HG03520 (cell line): ENCODE results near the gene RNF183.
"Not testable (repeated sequence)": the region's sequence is repeated elsewhere in the genome, so short reads cannot be mapped to it uniquely, and the experiment has no call there.

Experiments used
- ATAC-seq: cut with Tn5 transposase; IDR thresholded peaks from one replicate; pipeline ENCODE4 v1.9.1; 2021; ENCODE audit warnings: mild to moderate bottlenecking, moderate library complexity; ENCODE audit not compliant: unreplicated experiment

RNF183 gene

DNA sequence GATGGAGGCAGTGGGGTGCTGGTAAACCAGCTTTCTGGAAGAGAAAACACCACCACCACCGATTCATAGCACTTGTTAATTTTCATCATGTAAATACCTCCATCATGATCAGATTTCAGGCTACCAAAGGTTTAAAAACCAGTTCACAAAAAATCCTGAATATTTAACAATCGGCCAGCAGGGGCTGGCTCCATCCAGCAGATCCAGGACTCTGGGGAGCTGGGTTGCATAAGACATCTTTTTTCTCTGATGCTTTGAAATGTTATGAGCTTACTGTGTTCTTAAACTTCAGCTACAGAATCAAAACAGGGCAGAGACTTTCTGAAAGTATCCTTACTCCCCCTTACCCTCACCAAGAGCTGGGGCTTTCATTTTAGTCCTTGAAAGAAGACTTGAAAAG is 14.6 kb upstream of the RNF183 start:
- no peak for ATAC-seq

- ATAC-seq: no peak
Measured at GRCh38 chr9:113316030-113316429, 12.9 kb upstream of the RNF183 start.

- ATAC-seq: no peak
Measured at GRCh38 chr9:113315231-113315630, 12.1 kb upstream of the RNF183 start.

DNA sequence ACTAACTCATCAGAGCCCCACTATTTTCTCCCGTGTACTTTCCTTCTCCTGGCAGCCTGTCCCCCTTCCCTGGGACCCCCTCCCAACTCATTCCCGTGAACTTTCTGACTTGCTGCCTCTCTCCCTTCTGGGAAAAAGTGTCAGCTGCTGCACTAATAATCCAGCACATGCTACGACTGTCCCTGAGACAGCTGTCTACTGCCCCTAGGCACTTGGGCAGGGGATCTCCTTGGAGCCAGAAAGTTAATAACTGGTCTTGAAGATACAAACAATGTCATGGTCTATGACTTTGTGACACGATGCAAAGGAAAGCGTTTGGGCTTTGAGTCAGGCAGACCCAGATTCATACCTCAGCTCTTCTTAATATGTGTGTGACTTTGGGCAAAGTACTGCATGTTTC is 10.1 kb upstream of the RNF183 start:
- no peak for ATAC-seq

DNA sequence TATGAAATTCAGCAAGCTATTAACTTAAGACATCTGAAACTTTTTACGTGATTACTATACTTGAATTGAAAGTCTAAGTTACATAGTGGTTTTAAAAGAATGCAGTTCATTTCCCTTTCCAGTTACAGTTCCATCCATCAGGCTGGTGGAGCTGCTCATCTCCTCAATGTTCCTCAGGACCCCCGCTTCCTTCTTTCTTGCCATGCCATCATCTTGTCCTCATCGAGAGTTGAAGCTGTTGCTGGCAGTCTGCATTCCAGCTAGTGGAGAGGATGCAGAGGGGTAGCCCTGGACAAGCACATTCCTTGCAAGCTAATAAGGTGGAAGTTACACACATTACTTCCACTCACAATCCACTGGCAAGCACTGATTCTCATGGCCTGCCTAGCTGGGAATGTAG is 8.8 kb upstream of the RNF183 start:
- ATAC-seq: no peak

DNA sequence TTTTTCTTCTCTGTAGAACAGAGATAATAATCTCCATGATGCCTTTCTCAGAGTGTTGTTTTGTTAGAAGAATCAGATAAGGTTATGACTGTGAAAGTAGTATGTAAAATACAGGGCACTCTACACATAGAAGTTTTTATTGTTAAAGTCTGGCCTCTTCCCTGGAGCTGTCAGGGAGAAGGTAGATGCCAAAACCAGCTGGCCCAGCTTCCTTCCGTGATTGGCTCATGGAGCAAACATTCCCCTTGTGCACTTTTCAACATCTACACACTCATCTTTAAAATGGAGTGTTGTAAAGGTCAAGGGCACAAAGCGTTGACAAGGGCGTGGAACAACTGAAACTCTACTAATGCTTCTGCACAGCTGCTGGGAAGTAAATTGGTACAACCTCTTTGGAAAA is 7.4 kb upstream of the RNF183 start:
- no peak for ATAC-seq

DNA sequence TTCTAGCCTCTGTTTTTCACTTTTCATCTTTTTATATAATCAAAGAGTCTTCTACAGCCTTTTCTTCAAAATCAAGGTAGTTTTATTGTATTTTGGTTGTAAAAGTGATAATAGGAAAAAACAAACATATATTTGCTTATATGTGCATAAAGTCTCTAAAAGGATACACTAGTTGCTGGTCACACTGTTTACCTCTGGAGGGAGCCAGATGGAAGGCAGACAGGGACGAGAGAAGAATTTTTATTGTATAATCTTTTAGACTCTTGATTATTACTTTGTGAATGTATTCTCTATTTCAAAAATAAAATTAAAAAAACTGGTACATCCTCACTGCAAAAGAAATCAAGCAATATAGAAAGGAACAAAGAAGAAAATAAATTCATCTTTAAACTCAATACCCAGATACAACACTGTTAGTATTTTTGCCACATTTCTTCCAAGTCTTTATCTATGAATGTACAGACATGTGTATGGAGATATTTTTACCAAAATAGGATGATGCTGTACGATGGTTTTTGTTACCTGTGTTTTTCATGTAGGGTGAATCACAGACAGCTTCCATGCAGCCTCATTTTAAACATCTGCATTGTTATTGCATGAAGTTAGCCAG is 6.1 kb upstream of the RNF183 start:
- ATAC-seq: no peak

DNA sequence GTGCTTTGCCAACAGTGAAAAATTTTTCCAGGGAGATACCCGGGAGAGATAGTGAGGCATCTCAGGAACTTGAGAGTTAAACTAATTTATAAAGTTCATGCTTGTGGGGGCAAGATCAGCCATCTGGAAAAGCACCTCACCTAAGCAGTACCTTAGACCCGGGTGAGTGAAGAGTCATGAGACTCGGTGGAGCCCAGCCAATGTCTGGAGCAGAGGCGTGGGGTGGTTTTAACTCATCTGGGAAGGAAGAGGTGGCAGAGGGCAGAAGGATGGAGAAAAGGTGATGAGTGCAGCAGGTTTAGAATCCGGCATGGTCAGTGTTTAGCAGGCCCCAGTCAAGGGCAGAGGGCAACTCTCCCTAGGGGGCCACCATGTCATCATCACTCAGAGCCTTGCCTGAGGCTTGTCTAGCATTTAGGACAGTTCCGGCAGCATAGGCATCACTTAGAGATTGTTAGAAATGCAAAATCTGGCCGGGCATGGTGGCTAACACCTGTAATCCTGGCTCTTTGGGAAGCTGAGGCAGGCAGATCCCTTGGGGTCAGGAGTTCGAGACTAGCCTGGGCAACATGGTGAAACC is 4.3 kb upstream of the RNF183 start:
- no peak for ATAC-seq

DNA sequence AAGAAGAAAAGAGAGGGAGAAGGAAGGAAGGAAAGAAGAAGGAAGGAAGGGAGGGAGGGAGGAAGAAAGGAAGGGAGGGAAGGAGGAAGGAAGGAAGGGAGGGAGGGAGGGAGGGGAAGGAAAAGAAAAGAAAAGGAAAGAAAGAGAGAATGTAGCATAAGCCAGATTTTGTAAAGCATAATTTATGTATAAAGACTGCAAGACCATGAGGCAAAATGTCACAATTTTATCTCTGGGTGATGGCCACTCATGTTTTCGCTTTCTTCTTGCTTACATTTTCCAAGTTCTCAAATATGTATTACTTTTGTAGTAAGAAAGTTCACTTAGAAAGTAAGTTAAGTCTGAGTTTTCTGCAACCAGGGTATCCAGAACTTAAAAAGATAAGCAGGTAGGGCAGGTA is 3.4 kb upstream of the RNF183 start:
- no peak for ATAC-seq

DNA sequence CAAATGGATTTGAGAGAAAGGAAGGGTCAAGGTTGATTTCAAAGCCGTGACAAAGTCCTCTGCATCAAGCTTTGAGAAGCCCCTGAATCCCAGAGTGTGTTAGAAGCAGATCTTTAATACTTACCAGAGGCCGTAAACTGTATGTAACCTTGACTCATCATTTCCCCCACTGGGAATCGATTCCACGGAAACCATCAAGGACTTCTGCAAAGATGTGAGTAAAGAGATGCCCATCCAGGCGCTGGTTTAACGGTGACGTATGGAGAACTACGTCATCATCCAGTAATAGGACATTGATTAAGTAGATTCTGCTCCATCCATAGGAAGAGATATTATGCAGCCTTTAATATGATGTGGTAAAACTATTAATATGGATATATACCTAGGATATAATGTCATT is 1.6 kb downstream of the RNF183 start:
- ATAC-seq: no peak

GRCh38 chr9:113299800-113300292 is 3.3 kb downstream of the RNF183 start:
- no peak for ATAC-seq

DNA sequence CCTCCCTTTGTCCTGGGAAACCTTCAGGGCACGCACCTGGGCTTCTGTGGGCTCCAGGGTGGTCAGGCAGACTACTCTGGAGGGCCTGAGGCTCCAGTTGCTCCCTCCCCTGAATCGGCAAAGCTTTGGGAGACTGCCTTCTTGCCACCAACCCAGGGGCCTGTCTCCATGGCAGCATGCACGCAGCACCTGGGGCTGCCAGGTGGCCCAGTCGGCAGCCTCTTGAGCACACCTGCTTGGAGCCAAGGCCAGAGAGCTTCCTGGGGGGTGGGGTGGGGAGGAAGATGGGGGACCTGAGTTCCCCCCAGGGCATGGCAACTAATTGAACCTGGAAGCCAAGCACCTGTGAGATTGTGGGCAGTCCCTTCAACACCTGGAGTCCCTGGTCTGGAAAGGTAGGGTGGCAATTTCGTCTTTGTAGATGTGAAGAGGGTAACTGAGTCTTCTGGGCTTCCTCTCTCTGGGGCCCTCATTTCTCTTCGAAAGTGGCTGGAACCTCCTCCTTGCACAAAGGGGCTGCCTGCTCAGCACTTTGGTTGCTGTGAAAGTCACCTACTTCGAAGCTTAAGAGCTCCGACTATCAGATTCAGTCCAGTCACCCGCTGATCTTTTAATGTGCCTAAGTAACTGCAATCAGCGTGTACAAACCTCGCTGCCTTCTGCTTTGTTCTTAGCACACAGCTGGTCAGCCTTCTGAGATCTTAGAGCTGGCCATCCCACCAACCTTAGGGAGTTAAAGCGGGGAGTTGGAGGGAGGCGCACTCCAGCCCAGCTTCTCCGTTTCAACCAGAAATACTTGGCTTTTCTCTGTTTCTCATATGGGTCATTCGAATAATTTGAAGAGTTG is 4.0 kb downstream of the RNF183 start:
- no peak for ATAC-seq

- ATAC-seq: no peak
Measured at GRCh38 chr9:113298311-113298710, 4.9 kb downstream of the RNF183 start.

DNA sequence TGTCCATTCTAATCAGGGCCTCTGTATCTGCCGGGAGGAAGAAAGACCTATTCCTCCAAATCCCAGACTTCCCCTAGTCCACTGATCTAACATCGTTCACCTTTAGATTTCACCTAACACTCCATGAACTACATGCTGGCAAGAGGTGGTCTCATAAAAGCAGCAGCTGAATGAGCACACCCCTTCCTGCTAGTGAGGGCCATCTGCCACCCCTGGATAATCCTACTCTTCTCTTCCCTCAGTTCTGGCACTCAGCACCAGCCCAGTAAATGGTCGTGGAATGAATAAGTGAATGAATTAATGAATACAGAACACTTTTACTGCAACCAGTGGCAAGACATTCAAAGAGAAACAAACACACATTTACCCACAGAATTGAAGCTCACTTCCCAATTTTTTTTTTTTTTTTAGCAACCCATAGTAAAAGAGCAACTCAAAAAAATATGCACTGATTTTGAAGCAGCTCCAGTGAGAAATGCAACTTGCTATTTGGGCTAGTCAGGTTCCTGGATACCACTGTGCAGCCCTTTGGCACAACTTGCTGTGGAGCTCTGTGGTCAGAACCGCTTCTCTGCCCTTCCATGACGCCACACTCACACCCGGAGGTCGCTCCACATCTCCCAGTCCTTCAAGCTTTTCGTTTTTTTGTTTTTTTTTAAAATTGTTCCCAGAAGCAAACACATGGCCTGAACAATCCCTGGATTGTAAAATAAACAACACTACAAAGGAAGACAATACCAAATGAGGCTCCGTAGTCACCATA is 6.2 kb downstream of the RNF183 start:
- ATAC-seq: no peak

GRCh38 chr9:113296247-113296646 is 6.9 kb downstream of the RNF183 start:
- ATAC-seq: not testable (repeated sequence)

- ATAC-seq: no peak
Measured at GRCh38 chr9:113293285-113293878, 9.8 kb downstream of the RNF183 start.

- ATAC-seq: no peak
Measured at GRCh38 chr9:113290052-113290607, 13.0 kb downstream of the RNF183 start.

- no peak for ATAC-seq
Measured at GRCh38 chr9:113289091-113289490, 14.1 kb downstream of the RNF183 start.

DNA sequence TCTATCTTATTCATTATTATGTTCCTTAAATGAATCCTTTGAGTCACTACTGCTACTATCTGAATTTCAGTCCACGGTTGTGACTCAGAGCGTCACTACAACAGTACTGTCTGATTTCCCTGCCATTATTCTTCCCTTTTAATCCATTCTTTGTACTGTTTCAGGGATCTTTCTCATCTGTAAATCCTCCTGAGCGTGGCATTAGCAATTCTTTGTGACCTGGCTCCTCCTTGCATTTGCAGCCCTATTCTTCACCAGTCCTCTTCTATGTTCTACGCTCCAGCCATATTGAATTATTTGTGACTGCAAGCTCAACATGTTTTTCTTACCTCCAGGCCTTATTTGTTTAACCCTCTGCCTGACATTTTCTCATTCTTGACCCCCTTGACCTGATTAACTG is 21.8 kb downstream of the RNF183 start:
- ATAC-seq: no peak

GRCh38 chr9:113278840-113279239 is 24.3 kb downstream of the RNF183 start:
- ATAC-seq: no peak
